GM12872 (cell line): Measurements from ENCODE around the gene FBXO10.

Experiments
- TF ChIP-seq, protein P1 (sequence below): IDR thresholded peaks from 3 replicates; pipeline ENCODE4 v1.5.1; 2011; ENCODE audit warnings: low read depth, mild to moderate bottlenecking, low read length, moderate library complexity; ENCODE audit not compliant: insufficient read depth

FBXO10 gene

DNA sequence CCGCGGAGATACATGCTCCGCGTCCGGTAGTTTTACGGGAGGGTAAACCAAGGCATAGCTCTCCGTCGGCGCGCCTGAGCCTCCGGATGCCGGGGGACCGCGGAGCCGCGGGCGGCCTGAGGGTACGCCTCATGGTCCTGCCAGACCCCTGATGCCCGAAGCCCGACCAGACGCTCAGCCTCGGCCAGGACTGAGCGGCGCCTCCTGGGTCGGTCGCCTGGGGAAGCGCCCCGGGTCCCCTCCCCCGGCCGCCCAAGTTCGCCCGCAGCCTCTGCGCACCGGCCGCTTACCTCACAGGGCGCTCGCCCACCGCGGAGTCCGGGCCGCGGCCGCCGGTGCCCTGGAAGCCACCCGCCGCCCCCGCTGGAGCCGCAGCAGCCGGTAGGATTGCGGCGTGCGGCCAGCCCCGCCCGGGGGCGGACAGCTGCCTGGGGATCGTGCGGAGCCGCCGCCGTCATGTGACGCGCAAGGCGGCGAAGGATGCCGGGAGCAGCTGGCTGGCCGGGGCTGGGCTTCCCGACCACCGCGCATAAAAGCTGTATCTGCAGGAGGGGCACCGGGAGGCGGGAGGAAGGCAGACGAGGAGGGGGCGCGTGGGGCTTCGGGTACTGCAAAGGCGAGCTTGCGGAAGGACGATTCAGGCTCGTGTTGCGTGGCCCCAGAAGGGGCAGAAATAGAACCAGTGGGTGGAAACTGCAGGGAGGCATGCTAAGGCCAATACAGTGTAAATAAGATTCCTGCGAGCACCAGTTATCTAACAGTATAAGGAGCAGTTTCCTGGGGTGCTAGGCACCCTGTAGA, at the start of gene FBXO10:
Gene FBXO10, minus strand, starts transcription at position 460 of the 801 bp plus-strand sequence. CDS start 34,612 bp downstream, outside the sequence.
- TF ChIP-seq, protein P1, sequence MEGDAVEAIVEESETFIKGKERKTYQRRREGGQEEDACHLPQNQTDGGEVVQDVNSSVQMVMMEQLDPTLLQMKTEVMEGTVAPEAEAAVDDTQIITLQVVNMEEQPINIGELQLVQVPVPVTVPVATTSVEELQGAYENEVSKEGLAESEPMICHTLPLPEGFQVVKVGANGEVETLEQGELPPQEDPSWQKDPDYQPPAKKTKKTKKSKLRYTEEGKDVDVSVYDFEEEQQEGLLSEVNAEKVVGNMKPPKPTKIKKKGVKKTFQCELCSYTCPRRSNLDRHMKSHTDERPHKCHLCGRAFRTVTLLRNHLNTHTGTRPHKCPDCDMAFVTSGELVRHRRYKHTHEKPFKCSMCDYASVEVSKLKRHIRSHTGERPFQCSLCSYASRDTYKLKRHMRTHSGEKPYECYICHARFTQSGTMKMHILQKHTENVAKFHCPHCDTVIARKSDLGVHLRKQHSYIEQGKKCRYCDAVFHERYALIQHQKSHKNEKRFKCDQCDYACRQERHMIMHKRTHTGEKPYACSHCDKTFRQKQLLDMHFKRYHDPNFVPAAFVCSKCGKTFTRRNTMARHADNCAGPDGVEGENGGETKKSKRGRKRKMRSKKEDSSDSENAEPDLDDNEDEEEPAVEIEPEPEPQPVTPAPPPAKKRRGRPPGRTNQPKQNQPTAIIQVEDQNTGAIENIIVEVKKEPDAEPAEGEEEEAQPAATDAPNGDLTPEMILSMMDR = no peak

DNA sequence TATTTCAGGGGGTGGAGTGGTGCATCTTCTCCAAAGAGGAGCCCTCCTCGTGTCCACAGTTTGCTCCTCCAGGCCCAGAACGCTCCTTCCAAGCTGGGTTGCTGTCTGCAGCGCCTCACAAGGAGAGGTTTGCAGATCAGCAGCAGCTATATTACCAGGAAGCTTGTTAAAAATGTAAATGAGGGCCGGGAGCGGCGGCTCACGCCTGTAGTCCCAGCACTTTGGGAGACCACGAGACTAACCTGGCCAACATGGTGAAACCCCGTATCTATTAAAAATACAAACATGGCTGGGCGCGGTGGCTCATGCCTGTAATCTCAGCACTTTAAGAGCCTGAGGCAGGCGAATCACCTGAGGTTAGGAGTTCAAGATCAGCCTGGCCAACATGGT, 49.6 kb upstream of the FBXO10 start:
- TF ChIP-seq, protein P1 = no peak

GRCh38 chr9:37625036-37625757, 49.0 kb upstream of the FBXO10 start:
- TF ChIP-seq, protein P1 = no peak

DNA sequence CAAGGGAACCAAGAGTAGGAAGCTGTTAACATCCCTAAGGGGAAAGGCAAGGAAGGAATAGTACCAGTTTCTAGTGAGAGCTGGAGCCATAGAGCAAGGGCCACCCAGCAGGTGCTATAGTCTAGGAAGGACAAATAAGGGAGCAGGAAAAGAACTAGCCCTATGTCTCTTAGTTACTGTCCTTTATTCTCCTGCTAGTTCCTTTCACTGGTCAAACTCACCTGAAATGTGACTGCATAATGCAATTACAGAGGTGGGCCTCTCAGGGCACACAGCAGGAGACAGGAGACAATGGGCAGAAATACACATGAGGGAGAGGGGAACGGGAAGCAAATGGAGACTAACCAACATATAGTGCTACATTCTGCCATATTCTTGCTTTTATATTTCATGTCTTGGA, 47.9 kb upstream of the FBXO10 start:
- TF ChIP-seq, protein P1 = no peak

DNA sequence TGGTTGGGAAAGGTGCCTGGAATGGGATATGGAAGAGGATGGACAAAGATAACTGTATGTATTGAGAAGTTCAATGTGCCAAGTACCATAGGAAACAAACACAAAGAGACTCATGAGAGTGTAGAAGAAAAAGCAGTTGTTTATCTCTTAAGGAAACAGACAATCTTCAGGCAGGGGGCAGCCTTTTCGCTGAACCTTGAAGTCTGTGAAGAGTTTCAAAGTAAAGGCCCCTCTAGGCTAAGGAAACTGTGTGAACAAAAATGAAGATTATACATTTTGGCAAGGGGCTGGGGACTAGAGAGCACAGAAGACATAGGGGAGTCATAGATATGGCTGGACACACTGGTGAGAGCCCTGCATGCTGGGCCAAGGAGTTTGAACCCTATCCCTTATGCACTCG, 47.1 kb upstream of the FBXO10 start:
- TF ChIP-seq, protein P1 = no peak

- TF ChIP-seq, protein P1 = no peak
Observed at GRCh38 chr9:37622462-37622861, 46.3 kb upstream of the FBXO10 start.

GRCh38 chr9:37621273-37622121, 45.3 kb upstream of the FBXO10 start:
- TF ChIP-seq, protein P1 = no peak
